WTC11 (cell line): ENCODE results near the gene ZNG1A. TPM values are rescaled to one million over a fixed set of nuclear protein-coding genes. Genes with fewer than 3 reads are reported as not detected.
"Not testable (repeated sequence)": the region's sequence is repeated elsewhere in the genome, so short reads cannot be mapped to it uniquely, and the experiment has no call there.

ENCODE experiments used
- ATAC-seq: fragments of 200-7000 bp; cut with Tn5 transposase; 2 replicates; pipeline ENCODE4 v1.10.0; 2021; ENCODE audit warnings: mild to moderate bottlenecking, moderate library complexity
- CTCF ChIA-PET: fragments of 300-600 bp; sonication (Branson Sonifier 250); formaldehyde crosslinking; loops from one replicate; lab custom pipeline; 2021; ENCODE audit warnings: antibody characterized with exemption; lab: Charles Lee
- POLR2A ChIA-PET: fragments of 350-600 bp; sonication (Branson Sonifier 250); formaldehyde crosslinking; loops from one replicate; lab custom pipeline; 2021; ENCODE audit warnings: antibody characterized with exemption; lab: Charles Lee
- DNase-seq: peaks from one replicate; pipeline ENCODE4 v3.0.0; 2021; ENCODE audit warnings: low spot score
- H3K27ac Mint-ChIP-seq: 2 replicates; pipeline ENCODE4 v1.8.0; 2021; ENCODE audit warnings: mixed read lengths
- H3K27me3 Mint-ChIP-seq: 2 replicates; pipeline ENCODE4 v1.8.0; 2021; ENCODE audit warnings: low read depth, mild to moderate bottlenecking, moderate library complexity, mixed read lengths
- H3K36me3 Mint-ChIP-seq: 2 replicates; pipeline ENCODE4 v1.8.0; 2021; ENCODE audit warnings: mixed read lengths
- H3K4me1 Mint-ChIP-seq: 2 replicates; pipeline ENCODE4 v1.8.0; 2022; ENCODE audit warnings: mixed read lengths
- H3K4me3 Mint-ChIP-seq: 2 replicates; pipeline ENCODE4 v1.8.0; 2021; ENCODE audit warnings: mild to moderate bottlenecking, moderate library complexity, mixed read lengths
- H3K9me3 Mint-ChIP-seq: 2 replicates; pipeline ENCODE4 v1.8.0; 2021; ENCODE audit warnings: mixed read lengths
- NFYB ChIP-seq: sonication (generic); formaldehyde crosslinking; conservative IDR thresholded peaks from 2 replicates; pipeline ENCODE4 v1.8.0; 2022; ENCODE audit warnings: low read depth, missing genetic modification reagents
- total RNA-seq: library from RNA; stranded (reverse); gene quantifications from 3 replicates; pipeline ENCODE4 v1.2.3, GENCODE V29; 2021

ZNG1A gene
- total RNA-seq, 1 experiment from 2014 or later: 44.4 TPM

GRCh38 chr9:99867-100266 is 79.0 kb downstream of the ZNG1A start:
- POLR2A ChIA-PET, H3K4me3 Mint-ChIP-seq, H3K27ac Mint-ChIP-seq, CTCF ChIA-PET, H3K36me3 Mint-ChIP-seq, H3K9me3 Mint-ChIP-seq, H3K4me1 Mint-ChIP-seq, DNase-seq: not testable (repeated sequence)
- peak; percentile 64 for TF ChIP-seq NFYB
- ATAC-seq: peak; percentile 74
- peaks cover 25% of the 10 kb centered on the region for H3K27me3 Mint-ChIP-seq

GRCh38 chr9:98775-99174 is 80.1 kb downstream of the ZNG1A start:
- not testable (repeated sequence) for ATAC-seq, H3K4me1 Mint-ChIP-seq

GRCh38 chr9:94992-95391 is 83.9 kb downstream of the ZNG1A start:
- H3K27ac Mint-ChIP-seq, POLR2A ChIA-PET, H3K4me3 Mint-ChIP-seq, H3K9me3 Mint-ChIP-seq, ATAC-seq, CTCF ChIA-PET, H3K4me1 Mint-ChIP-seq, H3K36me3 Mint-ChIP-seq, DNase-seq, H3K27me3 Mint-ChIP-seq: not testable (repeated sequence)

More at GRCh38 chr9:98775-99174, 80.1 kb downstream of the ZNG1A start:
- CTCF ChIA-PET, H3K9me3 Mint-ChIP-seq, H3K4me3 Mint-ChIP-seq, H3K27ac Mint-ChIP-seq, H3K36me3 Mint-ChIP-seq, POLR2A ChIA-PET, DNase-seq: not testable (repeated sequence)
- peaks cover 16% of the 10 kb centered on the region for H3K27me3 Mint-ChIP-seq

- H3K4me1 Mint-ChIP-seq, H3K27me3 Mint-ChIP-seq, CTCF ChIA-PET, ATAC-seq, DNase-seq, H3K4me3 Mint-ChIP-seq, H3K9me3 Mint-ChIP-seq, H3K36me3 Mint-ChIP-seq, H3K27ac Mint-ChIP-seq, POLR2A ChIA-PET: not testable (repeated sequence)
Observed at GRCh38 chr9:94323-94722, 84.5 kb downstream of the ZNG1A start.

- H3K4me3 Mint-ChIP-seq, H3K36me3 Mint-ChIP-seq, H3K27me3 Mint-ChIP-seq, CTCF ChIA-PET, H3K9me3 Mint-ChIP-seq, POLR2A ChIA-PET, H3K27ac Mint-ChIP-seq, H3K4me1 Mint-ChIP-seq, ATAC-seq, DNase-seq: not testable (repeated sequence)
Observed at GRCh38 chr9:93909-94308, 84.9 kb downstream of the ZNG1A start.

GRCh38 chr9:90851-91250 is 88.0 kb downstream of the ZNG1A start:
- DNase-seq, H3K9me3 Mint-ChIP-seq, H3K4me1 Mint-ChIP-seq, CTCF ChIA-PET, H3K27ac Mint-ChIP-seq, ATAC-seq, POLR2A ChIA-PET, H3K36me3 Mint-ChIP-seq, H3K4me3 Mint-ChIP-seq: not testable (repeated sequence)
- H3K27me3 Mint-ChIP-seq: peaks cover 22% of the 10 kb centered on the region

- H3K4me3 Mint-ChIP-seq: peak overlapping the region; percentile 4; the same call in 1 of the 2 replicates
- H3K4me1 Mint-ChIP-seq, POLR2A ChIA-PET, CTCF ChIA-PET, H3K36me3 Mint-ChIP-seq, H3K9me3 Mint-ChIP-seq, DNase-seq, H3K27ac Mint-ChIP-seq: not testable (repeated sequence)
- H3K27me3 Mint-ChIP-seq: peaks cover 22% of the 10 kb centered on the region
- peak; percentile 93 for ATAC-seq
Observed at GRCh38 chr9:88396-89037, 90.3 kb downstream of the ZNG1A start.

- ATAC-seq, H3K4me1 Mint-ChIP-seq, CTCF ChIA-PET, H3K36me3 Mint-ChIP-seq, H3K4me3 Mint-ChIP-seq, H3K9me3 Mint-ChIP-seq, POLR2A ChIA-PET, H3K27ac Mint-ChIP-seq, DNase-seq: not testable (repeated sequence)
- peaks cover 22% of the 10 kb centered on the region for H3K27me3 Mint-ChIP-seq
Observed at GRCh38 chr9:87860-88259, 91.0 kb downstream of the ZNG1A start.

- H3K27ac Mint-ChIP-seq, ATAC-seq, H3K9me3 Mint-ChIP-seq, POLR2A ChIA-PET, H3K4me3 Mint-ChIP-seq, CTCF ChIA-PET, H3K36me3 Mint-ChIP-seq, DNase-seq, H3K4me1 Mint-ChIP-seq: not testable (repeated sequence)
- peaks cover 23% of the 10 kb centered on the region for H3K27me3 Mint-ChIP-seq
Observed at GRCh38 chr9:87105-87504, 91.8 kb downstream of the ZNG1A start.

- CTCF ChIA-PET, DNase-seq, H3K9me3 Mint-ChIP-seq, H3K36me3 Mint-ChIP-seq, H3K4me1 Mint-ChIP-seq, H3K4me3 Mint-ChIP-seq, ATAC-seq, H3K27ac Mint-ChIP-seq, POLR2A ChIA-PET: not testable (repeated sequence)
- H3K27me3 Mint-ChIP-seq: peaks cover 27% of the 10 kb centered on the region
Observed at GRCh38 chr9:86697-87096, 92.2 kb downstream of the ZNG1A start.

- H3K9me3 Mint-ChIP-seq, POLR2A ChIA-PET, CTCF ChIA-PET, H3K36me3 Mint-ChIP-seq, H3K4me1 Mint-ChIP-seq, DNase-seq, ATAC-seq, H3K27ac Mint-ChIP-seq, H3K4me3 Mint-ChIP-seq: not testable (repeated sequence)
- peaks cover 29% of the 10 kb centered on the region for H3K27me3 Mint-ChIP-seq
Observed at GRCh38 chr9:82932-83689, 95.7 kb downstream of the ZNG1A start.

- ATAC-seq, H3K27ac Mint-ChIP-seq, CTCF ChIA-PET, H3K4me1 Mint-ChIP-seq, H3K36me3 Mint-ChIP-seq, H3K9me3 Mint-ChIP-seq, POLR2A ChIA-PET, DNase-seq, H3K4me3 Mint-ChIP-seq: not testable (repeated sequence)
- peaks cover 44% of the 10 kb centered on the region for H3K27me3 Mint-ChIP-seq
Observed at GRCh38 chr9:78333-78732, 100.5 kb downstream of the ZNG1A start.
